ENCODE data around the gene ETV3. TPM values are rescaled to one million over a fixed set of nuclear protein-coding genes. Genes with fewer than 3 reads are reported as not detected.

The ETV3 gene
- total RNA-seq, 2 donors from 2014 or later, result 11.8 to 31.7 TPM

GRCh38 chr1:157131281-157131680 is 6.9 kb downstream of the ETV3 start:
- Histone ChIP-seq H3K36me3 (peaks cover 40% of the 10 kb centered on the region), H3K9me3 (no peaks in the 10 kb centered on the region), H3K4me1 (ENCODE audit: control insufficient read depth in 1 of 2, low read depth in 2 of 2) (peaks cover 3 to 8% of the 10 kb centered on the region in 2 donors), H3K27ac (no peak overlapping the region), H3K4me3 (no peak overlapping the region), H3K27me3 (replicated peaks; ENCODE audit: insufficient read depth) (no peaks in the 10 kb centered on the region)
- no peak for DNase-seq (ENCODE audit: low spot score)
- TF ChIP-seq CTCF (IDR thresholded peaks at IDR 0.05), result no peak
- no peak for ATAC-seq (ENCODE audit: insufficient number of reproducible peaks, low FRiP score, low read depth)

GRCh38 chr1:157124855-157125254 is 13.3 kb downstream of the ETV3 start:
- ATAC-seq (ENCODE audit: insufficient number of reproducible peaks, low FRiP score, low read depth) (no peak), DNase-seq (ENCODE audit: low spot score) (no peak)
- H3K27me3 ChIP-seq (replicated peaks; ENCODE audit: insufficient read depth), result no peaks in the 10 kb centered on the region
- TF ChIP-seq CTCF (IDR thresholded peaks at IDR 0.05), result no peak
- no peaks in the 10 kb centered on the region for H3K4me1 ChIP-seq (ENCODE audit: control insufficient read depth in 1 of 2, low read depth in 2 of 2)
- H3K4me3 ChIP-seq, result no peak overlapping the region
- H3K36me3 ChIP-seq, result peaks cover 23% of the 10 kb centered on the region
- no peak overlapping the region for H3K27ac ChIP-seq
- no peaks in the 10 kb centered on the region for H3K9me3 ChIP-seq

GRCh38 chr1:157119448-157119847 is 18.7 kb downstream of the ETV3 start:
- no peak for TF ChIP-seq CTCF (IDR thresholded peaks at IDR 0.05)
- Histone ChIP-seq H3K36me3 (peaks cover 10% of the 10 kb centered on the region), H3K4me1 (ENCODE audit: control insufficient read depth in 1 of 2, low read depth in 2 of 2) (no peaks in the 10 kb centered on the region), H3K27ac (no peak overlapping the region), H3K9me3 (no peaks in the 10 kb centered on the region), H3K27me3 (replicated peaks; ENCODE audit: insufficient read depth) (no peaks in the 10 kb centered on the region), H3K4me3 (no peak overlapping the region)
- DNase-seq (ENCODE audit: low spot score), result no peak
- ATAC-seq (ENCODE audit: insufficient number of reproducible peaks, low FRiP score, low read depth), result no peak

- H3K36me3 ChIP-seq, result peaks cover 10% of the 10 kb centered on the region
- no peak for ATAC-seq (ENCODE audit: insufficient number of reproducible peaks, low FRiP score, low read depth)
- H3K27me3 ChIP-seq (replicated peaks; ENCODE audit: insufficient read depth), result no peaks in the 10 kb centered on the region
- H3K4me1 ChIP-seq (ENCODE audit: control insufficient read depth in 1 of 2, low read depth in 2 of 2), result no peaks in the 10 kb centered on the region
- H3K27ac ChIP-seq, result no peak overlapping the region
- DNase-seq (ENCODE audit: low spot score), result no peak
- no peak overlapping the region for H3K4me3 ChIP-seq
- no peak for TF ChIP-seq CTCF (IDR thresholded peaks at IDR 0.05)
- no peaks in the 10 kb centered on the region for H3K9me3 ChIP-seq
Observed at GRCh38 chr1:157119008-157119407, 19.2 kb downstream of the ETV3 start.

- no peaks in the 10 kb centered on the region for H3K9me3 ChIP-seq
- TF ChIP-seq CTCF (IDR thresholded peaks at IDR 0.05), result no peak
- no peaks in the 10 kb centered on the region for H3K27me3 ChIP-seq (replicated peaks; ENCODE audit: insufficient read depth)
- ATAC-seq (ENCODE audit: insufficient number of reproducible peaks, low FRiP score, low read depth) (no peak), DNase-seq (ENCODE audit: low spot score) (no peak)
- no peak overlapping the region for H3K4me3 ChIP-seq
- H3K36me3 ChIP-seq, result no peaks in the 10 kb centered on the region
- no peaks in the 10 kb centered on the region for H3K4me1 ChIP-seq (ENCODE audit: control insufficient read depth in 1 of 2, low read depth in 2 of 2)
- H3K27ac ChIP-seq, result no peak overlapping the region
Observed at GRCh38 chr1:157117527-157118057, 20.6 kb downstream of the ETV3 start.
